ENCODE data around the gene PRSS16. TPM values are rescaled to one million over a fixed set of nuclear protein-coding genes. Genes with fewer than 3 reads are reported as not detected.

PRSS16 gene
- total and polyA plus RNA-seq, 2 donors (not counting 3 experiments of a cell fraction or from before 2014, with no cell fraction given), result not detected

- dilution Hi-C loops (cut with MboI; ENCODE audit: extremely low pct_ligation_motif_present, low sequenced_read_pairs), result no loop called here
- FAIRE-seq, result no peak
- peaks cover 3% of the 10 kb centered on the region for H3K9me1 ChIP-seq (replicated peaks; ENCODE audit: control insufficient read depth, extremely low read depth, insufficient read depth, low read length)
- no peak for TF ChIP-seq MAX (IDR thresholded peaks at IDR 0.05; ENCODE audit: insufficient read depth, insufficient read length)
- peak; percentile 34 for TF ChIP-seq EZH2 (IDR thresholded peaks at IDR 0.05; ENCODE audit: borderline replicate concordance, low read depth, low read length, severe bottlenecking)
- H3K4me3 ChIP-seq (replicated peaks in 1 of 3; ENCODE audit: insufficient read depth in 1 of 3, low read depth in 1 of 3, low read length in 3 of 3), result no peak overlapping the region
- no peak overlapping the region for H3K4me2 ChIP-seq (ENCODE audit: insufficient read depth, low read length)
- CTCF ChIA-PET, result interaction anchor here (1.0 kb wide), 1 partner anchor 13 kb away, joined by 3 read pairs; no protein-coding TSS in a partner anchor
- H3K27ac ChIP-seq (ENCODE audit: insufficient read depth, low read depth, low read length), result no peak overlapping the region
- H3K9ac ChIP-seq (replicated peaks; ENCODE audit: extremely low read depth, insufficient read depth, low read length), result no peak overlapping the region
- no TSS peak for BruUV-seq (replicated peaks)
- H3K27me3 ChIP-seq (ENCODE audit: control insufficient read depth in 2 of 2, insufficient read depth in 2 of 2, low read length in 2 of 2), result peaks cover 42 to 49% of the 10 kb centered on the region in 2 experiments
- intact Hi-C loops (cut with micrococcal nuclease), result no loop called here
- H3K9me3 ChIP-seq (replicated peaks; ENCODE audit: control insufficient read depth, insufficient read depth, low read length), result no peaks in the 10 kb centered on the region
- POLR2A ChIA-PET, result no interaction called here
- no peaks in the 10 kb centered on the region for H3K36me3 ChIP-seq (ENCODE audit: control insufficient read depth in 2 of 2, extremely low read depth in 1 of 2, insufficient read depth in 2 of 2, low read length in 2 of 2)
- H4K20me1 ChIP-seq (replicated peaks; ENCODE audit: control insufficient read depth, extremely low read depth, insufficient read depth, low read length), result no peaks in the 10 kb centered on the region
- no peaks in the 10 kb centered on the region for H3K79me2 ChIP-seq (ENCODE audit: control insufficient read depth, insufficient read depth, low read length)
- no peak for DNase-seq (ENCODE audit: low read depth, low spot score)
- H2AFZ ChIP-seq (ENCODE audit: low read depth, low read length), result peak overlapping the region; percentile 90
- peaks cover 5% of the 10 kb centered on the region for H3K4me1 ChIP-seq (ENCODE audit: control insufficient read depth, extremely low read depth, insufficient read depth, low read length)
These were observed 3.0 kb downstream of the PRSS16 start for GRCh38 chr6:27250277-27251111.

- Histone ChIP-seq H3K27me3 (ENCODE audit: control insufficient read depth in 2 of 2, insufficient read depth in 2 of 2, low read length in 2 of 2) (peaks cover 42 to 48% of the 10 kb centered on the region in 2 experiments), H3K4me3 (replicated peaks in 1 of 3; ENCODE audit: insufficient read depth in 1 of 3, low read depth in 1 of 3, low read length in 3 of 3) (peak overlapping the region in 2 of 3 experiments; percentile 31 to 32), H2AFZ (ENCODE audit: low read depth, low read length) (peak overlapping the region; percentile 90), H3K36me3 (ENCODE audit: control insufficient read depth in 2 of 2, extremely low read depth in 1 of 2, insufficient read depth in 2 of 2, low read length in 2 of 2) (no peaks in the 10 kb centered on the region), H3K79me2 (ENCODE audit: control insufficient read depth, insufficient read depth, low read length) (no peaks in the 10 kb centered on the region), H3K9ac (replicated peaks; ENCODE audit: extremely low read depth, insufficient read depth, low read length) (no peak overlapping the region), H4K20me1 (replicated peaks; ENCODE audit: control insufficient read depth, extremely low read depth, insufficient read depth, low read length) (no peaks in the 10 kb centered on the region), H3K4me2 (ENCODE audit: insufficient read depth, low read length) (peak overlapping the region; percentile 50), H3K9me1 (replicated peaks; ENCODE audit: control insufficient read depth, extremely low read depth, insufficient read depth, low read length) (peaks cover 3% of the 10 kb centered on the region), H3K27ac (ENCODE audit: insufficient read depth, low read depth, low read length) (no peak overlapping the region), H3K9me3 (replicated peaks; ENCODE audit: control insufficient read depth, insufficient read depth, low read length) (no peaks in the 10 kb centered on the region), H3K4me1 (ENCODE audit: control insufficient read depth, extremely low read depth, insufficient read depth, low read length) (peaks cover 5% of the 10 kb centered on the region)
- dilution Hi-C loops (cut with MboI; ENCODE audit: extremely low pct_ligation_motif_present, low sequenced_read_pairs), result no loop called here
- CTCF ChIA-PET, result interaction anchor here (0.9 to 1.0 kb wide), 3 partner anchors 9 to 62 kb away, joined by 3 to 4 read pairs (median 4); no protein-coding TSS in a partner anchor
- DNase-seq (ENCODE audit: low read depth, low spot score), result no peak
- intact Hi-C loops (cut with micrococcal nuclease), result no loop called here
- POLR2A ChIA-PET, result no interaction called here
- TF ChIP-seq MYC (IDR thresholded peaks at IDR 0.05; ENCODE audit: low read depth, low read length) (no peak), EZH2 (IDR thresholded peaks at IDR 0.05; ENCODE audit: borderline replicate concordance, low read depth, low read length, severe bottlenecking) (peak; percentile 66)
- BruUV-seq (replicated peaks), result no TSS peak
- no peak for FAIRE-seq
These were observed 3.7 kb downstream of the PRSS16 start for GRCh38 chr6:27251112-27251605.

All from endothelial cell of umbilical vein (primary cell).